ENCODE data around the gene TMEM94. TPM values are rescaled to one million over a fixed set of nuclear protein-coding genes. Genes with fewer than 3 reads are reported as not detected.

The TMEM94 gene
- total and polyA plus RNA-seq, 8 donors = 29.9 to 64.9 (median 39.3) TPM

DNA sequence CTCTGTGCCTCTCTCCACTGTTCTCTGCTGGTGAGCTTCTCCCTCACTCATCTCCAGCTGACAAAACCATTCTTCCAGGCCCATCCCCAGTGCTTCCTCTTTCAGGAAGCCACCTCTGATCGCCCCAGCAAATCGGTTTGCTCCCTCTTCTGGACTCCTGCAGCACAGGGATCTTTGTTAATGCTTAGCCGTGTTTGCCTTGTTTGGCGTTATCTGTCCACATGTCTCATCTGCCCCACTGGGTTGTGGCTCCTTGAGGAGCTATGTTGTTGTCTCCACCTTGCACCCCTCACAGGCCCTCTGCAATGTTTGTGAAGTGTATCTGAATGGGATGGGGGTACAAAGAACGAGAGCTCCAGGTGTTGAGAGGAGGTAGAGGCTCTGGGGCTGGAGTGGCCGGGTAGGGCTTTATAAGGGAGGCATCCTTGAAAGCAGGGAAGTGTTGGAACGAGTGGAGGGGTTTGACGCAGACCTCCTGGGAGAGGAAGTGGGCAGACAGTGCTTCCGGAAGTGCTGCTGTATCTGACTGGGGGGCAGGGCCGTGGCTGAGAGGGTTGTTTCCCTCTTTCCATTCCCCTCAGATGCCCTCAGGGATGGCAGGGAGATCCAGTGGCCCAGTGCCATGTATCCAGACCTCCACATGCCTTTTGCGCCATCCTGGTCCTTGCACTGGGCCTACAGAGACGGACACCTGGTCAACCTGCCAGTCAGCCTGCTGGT lies 31.1 kb downstream of the TMEM94 start:
- H3K4me3 ChIP-seq = no peak overlapping the region
- H3K36me3 ChIP-seq = no peaks in the 10 kb centered on the region
- ATAC-seq (peak in 2 of 4 donors; percentile 29 to 37), FAIRE-seq (no peak), DNase-seq (peak in 1 of 6 donors; percentile 30)
- TF ChIP-seq, protein P1, sequence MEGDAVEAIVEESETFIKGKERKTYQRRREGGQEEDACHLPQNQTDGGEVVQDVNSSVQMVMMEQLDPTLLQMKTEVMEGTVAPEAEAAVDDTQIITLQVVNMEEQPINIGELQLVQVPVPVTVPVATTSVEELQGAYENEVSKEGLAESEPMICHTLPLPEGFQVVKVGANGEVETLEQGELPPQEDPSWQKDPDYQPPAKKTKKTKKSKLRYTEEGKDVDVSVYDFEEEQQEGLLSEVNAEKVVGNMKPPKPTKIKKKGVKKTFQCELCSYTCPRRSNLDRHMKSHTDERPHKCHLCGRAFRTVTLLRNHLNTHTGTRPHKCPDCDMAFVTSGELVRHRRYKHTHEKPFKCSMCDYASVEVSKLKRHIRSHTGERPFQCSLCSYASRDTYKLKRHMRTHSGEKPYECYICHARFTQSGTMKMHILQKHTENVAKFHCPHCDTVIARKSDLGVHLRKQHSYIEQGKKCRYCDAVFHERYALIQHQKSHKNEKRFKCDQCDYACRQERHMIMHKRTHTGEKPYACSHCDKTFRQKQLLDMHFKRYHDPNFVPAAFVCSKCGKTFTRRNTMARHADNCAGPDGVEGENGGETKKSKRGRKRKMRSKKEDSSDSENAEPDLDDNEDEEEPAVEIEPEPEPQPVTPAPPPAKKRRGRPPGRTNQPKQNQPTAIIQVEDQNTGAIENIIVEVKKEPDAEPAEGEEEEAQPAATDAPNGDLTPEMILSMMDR (IDR thresholded peaks at IDR 0.05) = no peak
- no peaks in the 10 kb centered on the region for H3K9me3 ChIP-seq
- H3K27ac ChIP-seq = peak overlapping the region in 2 of 4 donors; percentile 7 to 8
- intact Hi-C loops (cut with DNase I) = no loop called here
- H3K4me1 ChIP-seq = peaks cover 0 to 11% (median 0%) of the 10 kb centered on the region in 3 donors
- H3K27me3 ChIP-seq = no peaks in the 10 kb centered on the region
- 82% methylated on average over 12 of the region's 12 CpGs for WGBS, 2 donors

- Histone ChIP-seq H3K9me3 (no peaks in the 10 kb centered on the region), H3K4me1 (peaks cover 0 to 11% (median 0%) of the 10 kb centered on the region in 3 donors), H3K27ac (no peak overlapping the region), H3K36me3 (peaks cover 0 to 10% (median 5%) of the 10 kb centered on the region in 3 donors), H3K27me3 (no peaks in the 10 kb centered on the region), H3K4me3 (no peak overlapping the region)
- intact Hi-C loops (cut with DNase I) = no loop called here
- FAIRE-seq = no peak
- 90 to 93% methylated on average over 24 of the region's 24 CpGs for WGBS, 2 donors
- no peak for ATAC-seq
- no peak for DNase-seq
- TF ChIP-seq, protein P1 (IDR thresholded peaks at IDR 0.05) = no peak
These were observed 32.5 kb downstream of the TMEM94 start for GRCh38 chr17:75488693-75489510.

DNA sequence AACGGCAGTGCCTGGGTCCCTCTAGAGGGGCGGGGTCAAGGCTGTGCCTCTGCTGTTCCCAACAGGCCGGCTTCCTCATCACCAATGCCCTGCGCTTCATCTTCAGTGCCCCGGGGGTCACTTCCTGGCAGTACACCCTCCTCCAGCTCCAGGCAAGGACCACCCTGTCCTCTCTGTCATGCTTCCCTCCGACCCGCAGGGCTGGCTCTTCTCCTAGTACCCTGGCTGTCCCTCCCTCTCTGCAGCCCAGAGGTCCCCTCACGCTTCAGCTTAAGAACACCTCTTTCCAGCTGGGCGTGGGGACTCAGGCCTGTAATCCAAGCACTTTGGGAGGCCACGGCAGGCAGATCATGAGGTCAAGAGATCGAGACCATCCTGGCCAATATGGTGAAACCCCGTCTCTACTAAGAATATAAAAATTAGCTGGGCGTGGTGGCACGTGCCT lies 33.1 kb downstream of the TMEM94 start:
- no peaks in the 10 kb centered on the region for H3K27me3 ChIP-seq
- H3K4me1 ChIP-seq = peaks cover 0 to 11% (median 0%) of the 10 kb centered on the region in 3 donors
- peaks cover 0 to 12% (median 5%) of the 10 kb centered on the region in 3 donors for H3K36me3 ChIP-seq
- intact Hi-C loops (cut with DNase I) = no loop called here
- WGBS, 2 donors = 87 to 92% methylated on average over 14 of the region's 14 CpGs
- TF ChIP-seq, protein P1 (IDR thresholded peaks at IDR 0.05) = no peak
- ATAC-seq (no peak), FAIRE-seq (no peak), DNase-seq (no peak)
- no peak overlapping the region for H3K27ac ChIP-seq
- no peak overlapping the region for H3K4me3 ChIP-seq
- no peaks in the 10 kb centered on the region for H3K9me3 ChIP-seq

DNA sequence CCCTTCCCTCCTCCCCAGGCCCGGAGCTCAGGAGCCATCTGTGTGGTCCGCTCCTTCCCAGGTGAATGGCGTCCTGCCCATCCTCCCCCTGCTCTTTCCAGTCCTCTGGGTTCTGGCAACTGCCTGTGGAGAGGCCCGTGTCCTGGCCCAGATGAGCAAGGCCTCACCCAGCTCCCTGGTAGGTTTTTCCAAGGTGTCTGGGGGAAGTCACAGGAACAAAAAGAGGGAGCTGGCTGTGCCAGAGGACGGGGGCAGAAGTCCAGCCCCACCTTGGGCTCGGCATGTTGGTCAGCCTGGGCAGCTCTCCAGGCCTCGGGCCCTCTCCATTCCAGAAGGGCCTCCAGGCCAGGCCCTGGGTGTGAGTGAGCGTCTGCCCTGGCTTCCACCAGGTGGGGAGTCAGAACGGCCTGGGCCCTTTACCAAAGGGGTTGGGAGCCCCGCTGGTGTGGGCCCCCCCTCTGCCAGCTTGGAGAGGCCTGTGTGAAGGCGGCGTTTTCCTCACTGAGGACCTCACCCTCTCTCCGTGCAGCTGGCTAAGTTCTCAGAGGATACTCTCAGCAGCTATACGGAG lies 33.8 kb downstream of the TMEM94 start:
- no peak overlapping the region for H3K4me3 ChIP-seq
- peaks cover 0 to 11% (median 0%) of the 10 kb centered on the region in 3 donors for H3K4me1 ChIP-seq
- H3K27me3 ChIP-seq = no peaks in the 10 kb centered on the region
- ATAC-seq (peak; percentile 70 to 78 (median 76)), DNase-seq (peak in 5 of 6 donors; percentile 59 to 78 (median 71)), FAIRE-seq (no peak)
- TF ChIP-seq, protein P1 (IDR thresholded peaks at IDR 0.05) = no peak
- intact Hi-C loops (cut with DNase I) = no loop called here
- peaks cover 0 to 12% (median 5%) of the 10 kb centered on the region in 3 donors for H3K36me3 ChIP-seq
- H3K9me3 ChIP-seq = no peaks in the 10 kb centered on the region
- peak overlapping the region; percentile 31 to 58 (median 46) for H3K27ac ChIP-seq
- WGBS, 2 donors = 41 to 57% methylated on average over 14 of the region's 14 CpGs
